Measurements from ENCODE around the gene MRTFA. TPM values are rescaled to one million over a fixed set of nuclear protein-coding genes. Genes with fewer than 3 reads are reported as not detected.
A peak's percentile ranks its signal among the peaks of the same experiment; 100 is the strongest.

The MRTFA gene
- total and polyA plus RNA-seq, 9 of the 15 experiments (the other 6 are each of a cell fraction or from before 2014, with no cell fraction given): 0.84 to 21.1 (median 3.7) TPM

- FAIRE-seq: no peak
- Histone ChIP-seq H3K79me2 (ENCODE audit: control insufficient read depth, insufficient read depth, low read length) (no peaks in the 10 kb centered on the region), H3K4me1 (replicated peaks in 1 of 2; ENCODE audit: control insufficient read depth in 2 of 2, insufficient read depth in 2 of 2, low read length in 2 of 2) (peaks cover 0 to 19% of the 10 kb centered on the region in 2 experiments; a peak in 4 of 5 replicates), H3K9me3 (replicated peaks; ENCODE audit: control insufficient read depth, insufficient read depth, low read depth, low read length) (no peaks in the 10 kb centered on the region), H3K27me3 (ENCODE audit: control insufficient read depth in 2 of 2, insufficient read depth in 2 of 2, low read length in 2 of 2) (no peaks in the 10 kb centered on the region), H3K36me3 (ENCODE audit: control insufficient read depth, insufficient read depth, low read length) (no peaks in the 10 kb centered on the region), H2AFZ (ENCODE audit: low read depth, low read length) (no peak overlapping the region), H3K27ac (ENCODE audit: extremely low read depth, low read depth, low read length) (no peak overlapping the region), H3K4me3 (no peak overlapping the region), H3K9ac (ENCODE audit: insufficient read depth in 1 of 2, low read depth in 2 of 2, low read length in 2 of 2) (no peak overlapping the region), H4K20me1 (replicated peaks; ENCODE audit: control insufficient read depth, insufficient read depth, low read length) (no peaks in the 10 kb centered on the region), H3K4me2 (ENCODE audit: insufficient read depth, low read length) (no peak overlapping the region), H3K9me1 (ENCODE audit: control insufficient read depth, insufficient read depth, low read length) (no peaks in the 10 kb centered on the region)
- CTCF ChIA-PET (ENCODE audit: low intra/inter-chr PET ratio): interaction anchor here (1.2 kb wide), 1 partner anchor 43 kb away, joined by 4 read pairs; no protein-coding TSS in a partner anchor
- BruUV-seq (replicated peaks): no TSS peak
- no peak for DNase-seq (ENCODE audit: extremely low read depth in 1 of 4, low spot score in 3 of 4)
- POLR2A ChIA-PET: interaction anchor here (0.9 kb wide), 1 partner anchor 42 kb away, joined by 3 read pairs; no protein-coding TSS in a partner anchor
- intact Hi-C loops (cut with micrococcal nuclease): loop anchor here (5.0 kb wide), 1 partner anchor 42 kb away; no protein-coding TSS in a partner anchor
- ATAC-seq: no peak
- 71% methylated on average over 6 of the region's 6 CpGs for WGBS (ENCODE audit: insufficient coverage, low coverage, missing lambda C conversion rate)
- TF ChIP-seq YY1 (IDR thresholded peaks at IDR 0.05; ENCODE audit: borderline replicate concordance in 1 of 3, control insufficient read depth in 1 of 3, extremely low read depth in 1 of 3, insufficient read depth in 3 of 3, insufficient read length in 1 of 3, insufficient replicate concordance in 2 of 3, low read depth in 1 of 3, low read length in 2 of 3) (peak in 1 of 3 experiments; percentile 46), BCOR (IDR thresholded peaks at IDR 0.05) (no peak), HMBOX1 (IDR thresholded peaks at IDR 0.05) (no peak), RAD21 (CRISPR knock-in tag; conservative IDR thresholded peaks at IDR 0.05 in 1 of 2, IDR thresholded peaks at IDR 0.05 in 1 of 2) (peak in 1 of 2 experiments; percentile 20; a peak in 1 of 4 replicates)
- in situ Hi-C loops (cut with MboI): no loop called here
Measured at GRCh38 chr22:40479126-40479800, 157.3 kb downstream of the MRTFA start.
